HepG2 (cell line): ENCODE measurements around the gene NEIL3. TPM values are rescaled to one million over a fixed set of nuclear protein-coding genes. Genes with fewer than 3 reads are reported as not detected.

Experiments used
- ADNP ChIP-seq: sonication (generic); formaldehyde crosslinking; IDR thresholded peaks from 2 replicates; pipeline ENCODE4 v1.4.0; 2020; ENCODE audit warnings: missing genetic modification reagents
- ARNT2 ChIP-seq: sonication (generic); formaldehyde crosslinking; IDR thresholded peaks from 2 replicates; pipeline ENCODE4 v1.8.0; 2022; ENCODE audit warnings: mild to moderate bottlenecking, low read depth, missing genetic modification reagents, moderate library complexity
- DNMT1 ChIP-seq: sonication (generic); formaldehyde crosslinking; IDR thresholded peaks from 2 replicates; pipeline ENCODE4 v1.5.1; 2020; ENCODE audit warnings: mild to moderate bottlenecking, missing genetic modification reagents
- HOXA5 ChIP-seq: sonication (generic); formaldehyde crosslinking; IDR thresholded peaks from 2 replicates; pipeline ENCODE4 v1.4.0; 2020; ENCODE audit warnings: missing genetic modification reagents
- PRDM4 ChIP-seq: sonication (generic); formaldehyde crosslinking; IDR thresholded peaks from 2 replicates; pipeline ENCODE4 v1.9.0; 2021; ENCODE audit warnings: missing genetic modification reagents, borderline replicate concordance
- SKI ChIP-seq: fragments of 450-650 bp; IDR thresholded peaks from one replicate; pipeline ENCODE4 v1.6.1; 2018; ENCODE audit warnings: mild to moderate bottlenecking; ENCODE audit not compliant: partially characterized antibody
- SKIL ChIP-seq: sonication (generic); formaldehyde crosslinking; IDR thresholded peaks from 2 replicates; pipeline ENCODE4 v1.8.0; 2022; ENCODE audit warnings: missing genetic modification reagents, mild to moderate bottlenecking, moderate library complexity, borderline replicate concordance
- SNAPC4 ChIP-seq: sonication (generic); formaldehyde crosslinking; IDR thresholded peaks from 2 replicates; pipeline ENCODE4 v1.4.0; 2020; ENCODE audit warnings: mild to moderate bottlenecking, missing genetic modification reagents
- TIGD3 ChIP-seq: sonication (generic); formaldehyde crosslinking; IDR thresholded peaks from 2 replicates; pipeline ENCODE4 v1.5.1; 2020; ENCODE audit warnings: mild to moderate bottlenecking, missing genetic modification reagents, borderline replicate concordance
- ZBTB37 ChIP-seq: sonication (generic); formaldehyde crosslinking; IDR thresholded peaks from 2 replicates; pipeline ENCODE4 v1.4.0; 2020; ENCODE audit warnings: mild to moderate bottlenecking, missing genetic modification reagents
- ZNF543 ChIP-seq: sonication (generic); formaldehyde crosslinking; IDR thresholded peaks from 2 replicates; pipeline ENCODE4 v1.4.0; 2020; ENCODE audit warnings: mild to moderate bottlenecking, missing genetic modification reagents
- ZNF713 ChIP-seq: sonication (generic); formaldehyde crosslinking; IDR thresholded peaks from 2 replicates; pipeline ENCODE4 v1.4.0; 2020; ENCODE audit warnings: mild to moderate bottlenecking, missing genetic modification reagents
- ZNF773 ChIP-seq: sonication (generic); formaldehyde crosslinking; IDR thresholded peaks from 2 replicates; pipeline ENCODE4 v1.4.0; 2020; ENCODE audit warnings: missing genetic modification reagents, borderline replicate concordance
- polyA plus RNA-seq, 8 experiments: library from polyadenylated mRNA; depleted of rRNA in 3 of 8; stranded (reverse) in 7 of 8; unstranded in 1 of 8; fragments of >200 nt; fragmentation: Illumina TruSeq in 4 of 8; extraction: Trizol in 4 of 8; gene quantifications; 2 replicates each; pipeline versions ENCODE4 v1.2.1 to v1.2.3, GENCODE V29; 2011 to 2016; ENCODE audit warnings: low read depth in 4 of 8, missing spikeins in 1 of 8, mixed read lengths in 1 of 8; ENCODE audit not compliant: insufficient read depth in 1 of 8
- total RNA-seq, 5 experiments: library from RNA; depleted of rRNA; stranded (reverse); fragments of >200 nt; fragmentation: Illumina TruSeq; extraction: Trizol; gene quantifications; 2 replicates each; pipeline ENCODE4 v1.2.3, GENCODE V29; 2016; ENCODE audit warnings: low read depth in 1 of 5
- TF ChIP-seq, protein P1 (sequence below): sonication (generic); formaldehyde crosslinking; IDR thresholded peaks from 2 replicates; pipeline ENCODE4 v1.8.0; 2022; ENCODE audit warnings: missing genetic modification reagents, low read depth, mild to moderate bottlenecking, borderline replicate concordance

NEIL3 gene
- total and polyA plus RNA-seq, 2 of the 13 experiments (the other 11 are each of a cell fraction or from before 2014, with no cell fraction given), result 3.5 to 8.4 TPM

DNA sequence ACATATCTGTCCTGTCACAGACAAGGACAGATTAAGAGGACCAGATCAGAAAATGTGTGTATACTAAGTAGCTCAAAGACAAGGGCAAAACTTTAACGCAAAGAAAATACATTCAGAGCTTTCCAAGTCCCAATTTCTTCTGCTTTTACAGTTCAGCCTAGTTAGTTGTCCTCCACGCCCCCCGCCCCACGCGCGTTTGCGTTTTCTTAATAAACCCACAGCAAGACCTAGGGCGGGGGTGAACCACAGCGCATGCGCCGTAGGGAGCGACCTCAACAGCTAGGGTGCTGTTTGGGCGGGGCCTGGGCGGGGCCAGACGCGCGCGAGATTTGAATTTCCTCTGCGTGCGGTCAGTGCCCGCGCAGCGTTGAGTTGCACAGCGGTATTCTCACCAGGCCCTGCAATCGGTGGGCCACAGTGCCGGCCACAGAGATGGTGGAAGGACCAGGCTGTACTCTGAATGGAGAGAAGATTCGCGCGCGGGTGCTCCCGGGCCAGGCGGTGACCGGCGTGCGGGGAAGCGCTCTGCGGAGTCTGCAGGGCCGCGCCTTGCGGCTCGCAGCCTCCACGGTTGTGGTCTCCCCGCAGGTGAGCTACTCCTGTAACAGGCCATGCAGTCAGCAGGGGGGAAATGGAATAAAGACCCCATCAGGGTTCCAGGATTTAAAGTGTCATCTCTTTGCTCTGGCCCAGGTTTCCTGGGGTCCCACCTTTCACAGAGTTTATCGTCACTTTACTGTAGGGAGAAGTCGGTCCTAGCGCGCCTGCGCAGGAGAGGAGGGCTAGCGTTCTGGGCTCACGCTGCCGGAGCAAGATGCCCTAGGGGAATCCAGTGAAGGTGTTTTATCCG is at the start of gene NEIL3 (continued):
- no peak for TF ChIP-seq PRDM4 (CRISPR knock-in tag)
- TF ChIP-seq, protein P1, sequence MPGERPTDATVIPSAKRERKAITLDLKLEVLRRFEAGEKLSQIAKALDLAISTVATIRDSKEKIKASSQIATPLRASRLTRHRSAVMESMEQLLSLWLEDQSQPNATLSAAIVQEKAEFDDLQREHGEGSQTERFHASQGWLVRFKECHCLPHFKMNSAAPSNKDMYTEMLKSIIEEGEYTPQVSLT, result no peak
- 0 out of 2 replicates have a peak, but pooled peaks have one; percentile 17 for TF ChIP-seq ZNF543 (CRISPR knock-in tag)
- TF ChIP-seq ZBTB37, result no peak
- TF ChIP-seq TIGD3 (CRISPR knock-in tag), result no peak
- TF ChIP-seq SNAPC4 (CRISPR knock-in tag), result 0 out of 2 replicates have a peak, but pooled peaks have one; percentile 66
- TF ChIP-seq DNMT1 (CRISPR knock-in tag), result 0 out of 2 replicates have a peak, but pooled peaks have one; percentile 74
- TF ChIP-seq ZNF713 (CRISPR knock-in tag), result 0 out of 2 replicates have a peak, but pooled peaks have one; percentile 77
- TF ChIP-seq ZNF773 (CRISPR knock-in tag), result no peak
- peak; percentile 38; the same call in 1 of the 2 replicates for TF ChIP-seq HOXA5 (CRISPR knock-in tag)
- TF ChIP-seq SKI, result no peak
- peak; percentile 78 for TF ChIP-seq ARNT2
- TF ChIP-seq ADNP, result no peak
- no peak for TF ChIP-seq SKIL
